GM21526 (cell line): ENCODE results near the gene ZNF512B.

ENCODE experiments used
- ATAC-seq: cut with Tn5 transposase; IDR thresholded peaks from one replicate; pipeline ENCODE4 v1.9.1; 2021; ENCODE audit warnings: moderate library complexity; ENCODE audit not compliant: unreplicated experiment, low FRiP score

The ZNF512B gene

DNA sequence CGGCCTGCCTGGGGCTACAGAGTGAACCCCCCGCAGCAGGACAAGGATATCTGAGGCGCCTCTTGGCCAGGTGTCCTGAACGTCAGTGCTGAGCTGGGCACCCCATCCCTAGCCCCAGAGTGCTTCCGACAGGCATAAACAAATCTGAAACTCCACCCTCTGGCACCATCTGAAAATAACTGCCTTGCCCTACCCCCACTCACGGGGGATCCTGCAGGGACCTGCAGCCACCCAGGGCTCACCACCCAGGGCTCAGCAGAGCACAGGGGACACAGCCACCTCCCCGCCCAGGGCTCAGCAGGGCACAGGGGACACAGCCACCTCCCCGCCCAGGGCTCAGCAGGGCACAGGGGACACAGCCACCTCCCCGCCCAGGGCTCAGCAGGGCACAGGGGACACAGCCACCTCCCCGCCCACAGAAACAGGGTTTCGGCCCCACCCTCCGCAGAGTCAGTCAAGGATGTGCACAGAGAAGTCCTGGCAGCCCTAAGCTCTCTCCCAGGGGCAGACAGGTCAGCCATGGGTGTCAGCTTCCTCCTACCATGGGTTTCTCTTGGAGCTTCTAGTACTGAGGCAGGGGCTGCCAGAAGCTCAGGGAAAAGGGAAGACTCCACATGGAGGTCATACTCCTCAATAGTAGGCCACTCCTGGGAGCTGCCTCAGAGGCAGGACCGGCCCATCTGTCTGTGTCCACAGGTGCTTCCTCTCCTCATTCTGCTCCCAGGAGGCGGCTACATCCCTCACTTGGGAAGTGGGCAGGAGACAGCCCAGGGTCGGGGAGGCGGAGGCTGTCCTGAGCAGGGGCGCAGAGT, 18.1 kb downstream of the ZNF512B start:
- no peak for ATAC-seq

DNA sequence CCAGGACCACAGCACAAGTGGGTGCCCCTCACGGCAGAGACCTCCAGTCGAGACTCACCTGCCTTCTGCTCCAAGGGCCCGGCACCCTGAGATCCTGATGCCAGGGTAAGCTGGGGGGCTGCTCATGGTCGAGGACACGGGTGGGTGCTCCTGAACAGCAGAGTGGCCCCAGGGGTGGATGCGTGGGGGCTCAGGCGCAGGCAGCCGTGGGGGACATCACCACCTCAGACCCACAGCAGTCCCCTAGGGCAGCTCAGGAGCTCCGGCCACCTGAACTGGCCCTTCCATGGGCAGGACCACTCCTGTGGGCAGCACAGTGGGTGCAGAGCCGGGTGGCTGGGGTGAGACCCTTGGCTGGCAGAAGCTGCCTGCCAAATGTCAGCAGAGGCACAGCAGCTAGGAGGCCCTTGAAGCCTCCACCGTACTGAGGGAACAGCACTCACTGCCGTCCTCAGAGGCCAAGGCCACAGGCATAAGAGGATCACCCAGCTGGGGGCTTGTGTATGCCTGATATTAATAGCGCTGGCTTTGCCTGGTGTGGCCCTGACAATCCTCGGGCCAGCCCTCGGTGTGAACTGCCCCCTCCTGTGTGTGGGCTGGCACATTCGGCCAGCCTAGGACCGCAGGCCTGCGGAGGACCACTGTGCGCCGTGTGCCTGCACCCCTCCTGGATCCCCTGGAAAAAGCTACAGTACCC, 18.9 kb downstream of the ZNF512B start:
- ATAC-seq: no peak

- no peak for ATAC-seq
Observed at GRCh38 chr20:63947638-63948456, 21.9 kb downstream of the ZNF512B start.

GRCh38 chr20:63946986-63947637, 22.6 kb downstream of the ZNF512B start:
- ATAC-seq: no peak

DNA sequence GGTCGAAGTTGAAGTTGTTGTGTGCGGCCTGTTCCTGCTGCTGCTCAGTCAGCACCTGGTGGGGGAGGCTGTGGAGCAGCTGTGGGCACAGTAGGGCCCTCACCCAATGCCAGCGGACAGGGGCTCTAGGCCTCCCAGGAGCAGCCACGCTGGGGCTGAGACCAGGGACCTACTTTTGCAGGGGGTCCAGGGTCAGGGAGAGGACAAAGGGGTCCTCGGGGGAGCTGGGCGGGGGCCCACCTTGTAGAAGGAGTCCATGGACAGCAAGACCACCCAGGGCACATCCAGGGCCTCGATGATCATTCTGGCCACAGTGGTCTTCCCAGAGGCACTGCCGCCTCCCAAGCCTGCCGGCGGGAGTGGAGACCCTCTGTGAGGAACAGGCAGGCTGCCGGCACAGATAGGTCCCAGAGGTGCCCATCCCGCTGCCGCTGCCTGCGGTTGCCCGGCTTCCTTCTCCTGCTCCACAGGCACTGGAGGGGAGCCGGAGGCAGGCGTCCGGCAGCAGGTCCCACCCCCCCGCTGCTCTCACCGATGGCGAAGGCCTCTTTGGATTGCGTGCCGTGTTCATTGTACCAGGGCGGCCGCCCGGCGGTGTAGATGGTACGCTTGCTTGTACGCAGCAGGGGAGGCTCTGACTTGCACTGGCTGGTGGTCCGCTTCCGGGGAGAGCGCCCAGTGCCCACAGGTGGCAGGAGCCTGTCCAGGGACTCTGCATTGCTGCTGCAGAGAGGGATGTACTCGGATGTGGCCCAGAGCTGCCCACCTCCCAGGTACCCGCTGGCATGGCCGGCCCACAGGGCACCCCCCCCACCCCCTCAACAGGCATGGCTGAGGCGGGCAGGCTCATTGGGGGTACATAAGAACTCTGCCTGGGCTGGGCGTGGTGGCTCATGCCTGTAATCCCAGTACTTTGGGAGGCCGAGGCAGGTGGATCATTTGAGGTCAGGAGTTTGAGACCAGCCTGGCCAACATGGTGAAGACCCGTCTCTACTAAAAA, 23.5 kb downstream of the ZNF512B start:
- ATAC-seq: no peak

GRCh38 chr20:63945031-63945658, 24.6 kb downstream of the ZNF512B start:
- no peak for ATAC-seq

DNA sequence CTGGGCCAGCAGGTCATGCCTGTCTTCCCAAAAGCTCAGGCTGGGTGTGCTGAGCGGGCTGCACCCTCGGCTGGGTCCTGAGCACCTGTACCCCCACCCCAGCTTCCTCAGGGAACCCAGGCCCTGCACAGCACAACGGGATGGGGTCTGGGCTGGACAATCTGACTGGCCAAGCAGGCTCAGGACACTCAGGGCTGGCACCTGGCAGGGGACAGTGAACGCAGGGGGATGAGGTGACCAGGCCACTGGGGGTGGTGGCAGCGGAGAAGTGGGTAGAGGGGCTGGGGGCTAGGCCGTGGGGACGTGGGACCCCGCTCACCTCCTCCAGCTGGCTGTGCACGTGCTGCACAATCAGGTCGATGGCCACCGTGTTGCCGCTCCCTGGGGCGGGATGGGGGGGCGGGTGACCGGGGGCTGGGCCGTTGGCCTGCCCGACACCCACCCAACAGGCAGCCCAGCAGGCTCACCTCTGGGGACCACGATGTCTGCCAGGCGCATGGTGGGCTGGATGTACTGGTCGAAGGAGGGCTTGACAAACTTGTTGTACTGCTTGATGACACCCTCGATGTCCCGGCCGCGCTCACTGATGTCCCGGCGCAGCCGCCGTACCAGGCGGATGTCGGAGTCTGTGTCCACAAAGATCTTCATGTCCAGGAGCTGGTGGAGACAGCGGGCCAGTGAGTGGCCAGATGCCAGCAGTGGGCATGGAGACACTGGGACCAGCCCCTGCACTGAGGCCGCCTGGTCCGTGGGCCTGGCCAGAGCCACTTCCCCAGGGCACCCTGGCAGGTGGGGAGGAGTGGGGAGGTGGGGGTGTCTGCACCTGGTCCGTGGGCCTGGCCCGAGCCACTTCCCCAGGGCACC, 25.4 kb downstream of the ZNF512B start:
- ATAC-seq: no peak

DNA sequence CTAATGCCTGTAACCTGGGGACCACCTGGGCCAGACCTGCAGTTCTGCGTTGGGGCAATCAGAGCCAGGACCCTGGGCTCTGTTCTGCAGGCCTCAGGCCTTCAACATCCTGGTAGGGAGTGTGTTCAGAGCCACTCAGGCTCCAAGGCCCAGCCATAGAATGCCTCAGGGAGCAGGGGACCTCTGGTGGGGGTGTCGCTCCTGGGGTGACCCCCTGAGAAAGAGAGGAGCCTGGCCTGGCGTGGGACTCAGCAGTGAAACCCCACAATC, 26.0 kb downstream of the ZNF512B start:
- no peak for ATAC-seq

GRCh38 chr20:63942969-63943807, 26.5 kb downstream of the ZNF512B start:
- ATAC-seq: no peak

GRCh38 chr20:63942250-63942951, 27.3 kb downstream of the ZNF512B start:
- no peak for ATAC-seq

DNA sequence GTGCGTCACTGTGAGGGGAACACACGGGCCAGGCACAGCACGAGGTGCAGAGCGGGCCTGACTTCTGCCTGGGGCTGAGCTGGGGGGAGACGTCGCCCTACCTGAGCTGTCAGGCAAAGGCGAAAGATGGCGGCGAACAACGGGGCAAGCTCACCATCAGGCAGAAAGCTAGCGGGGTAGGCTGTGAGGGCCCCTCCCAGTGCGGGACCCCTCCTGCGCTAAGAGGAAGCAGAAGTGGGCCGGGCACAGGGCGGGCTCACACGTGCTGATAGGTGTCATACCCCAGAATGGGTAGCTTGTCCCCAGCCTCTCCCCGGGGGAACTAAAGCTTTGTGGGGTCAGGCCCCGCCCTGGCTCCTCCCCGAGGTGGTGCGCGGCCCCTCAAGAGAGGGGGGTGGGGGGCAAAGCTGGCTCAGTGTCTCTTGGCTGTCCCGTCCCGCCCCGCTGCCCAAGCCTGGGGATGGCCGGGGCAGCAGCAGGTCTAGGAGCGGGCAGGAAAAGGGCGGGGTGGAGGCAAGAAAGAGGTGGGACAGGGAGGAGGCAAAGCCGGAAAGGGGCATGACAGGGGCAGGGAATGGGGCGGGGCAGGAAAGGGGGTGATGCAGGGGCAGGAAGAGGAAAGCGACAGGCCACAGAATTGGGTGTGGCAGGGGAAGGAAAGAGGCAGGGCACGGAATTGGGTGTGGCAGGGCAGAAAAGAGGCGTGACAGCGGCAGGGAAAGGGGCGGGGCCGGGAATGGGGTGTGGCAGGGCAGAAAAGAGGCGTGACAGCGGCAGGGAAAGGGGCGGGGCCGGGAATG, 28.2 kb downstream of the ZNF512B start:
- no peak for ATAC-seq

DNA sequence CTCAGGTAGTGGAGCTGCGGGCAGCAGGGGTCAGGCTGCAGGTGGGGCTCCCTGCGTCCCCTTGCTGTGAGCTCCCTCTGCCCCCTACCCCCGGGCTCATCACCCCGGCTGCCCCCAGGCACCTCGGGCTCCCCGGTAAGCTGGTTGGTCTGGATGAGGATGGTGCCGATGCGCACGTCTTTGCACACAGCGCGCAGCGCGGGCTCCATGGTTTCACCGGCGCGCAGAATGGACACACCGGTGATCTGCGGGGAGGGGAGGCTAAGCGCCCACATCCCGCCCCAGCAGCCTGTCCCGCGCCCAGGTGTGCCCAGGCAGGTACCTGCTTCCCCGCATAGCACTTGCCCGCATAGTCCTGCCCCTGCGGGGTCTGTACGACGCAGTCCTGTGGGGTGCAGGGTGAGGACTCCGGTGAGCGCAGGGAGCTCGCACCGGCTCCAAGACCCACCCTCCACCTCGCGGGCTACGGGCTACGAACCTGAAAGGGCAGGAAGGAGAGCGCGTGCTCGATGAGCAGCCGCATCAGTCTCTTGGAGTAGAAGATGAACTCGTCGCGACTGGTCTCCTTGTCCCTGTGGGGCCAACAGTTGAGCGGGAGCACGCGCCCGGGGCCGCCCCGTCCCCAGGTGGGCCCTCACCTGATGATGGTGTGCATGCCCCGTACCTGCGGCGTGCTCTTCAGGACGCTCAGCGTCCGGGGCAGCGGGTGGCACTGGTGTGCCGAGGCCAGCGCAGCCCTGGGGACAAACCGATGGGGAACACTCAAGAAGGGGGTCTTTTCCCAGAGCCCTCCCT, 29.1 kb downstream of the ZNF512B start:
- ATAC-seq: no peak

DNA sequence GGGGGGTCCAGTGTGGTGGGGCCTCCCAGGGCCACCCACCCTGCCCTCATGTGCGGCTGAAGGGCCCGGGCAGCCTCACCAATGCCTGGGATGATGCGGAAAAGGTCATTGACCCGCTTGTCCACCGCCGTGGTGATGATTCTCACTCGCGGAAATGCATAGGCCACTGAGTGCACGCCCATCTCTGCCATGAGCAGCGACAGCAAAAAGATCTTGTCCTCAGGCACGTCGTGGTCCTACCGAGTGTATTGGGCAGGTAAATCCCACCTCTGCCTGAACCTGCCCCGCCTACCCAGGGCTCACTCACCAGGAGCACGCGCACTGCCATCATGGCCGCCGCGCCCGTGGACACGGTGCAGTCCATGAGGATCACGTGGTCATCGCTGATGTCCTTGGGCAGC, 29.7 kb downstream of the ZNF512B start:
- ATAC-seq: no peak

- no peak for ATAC-seq
Observed at GRCh38 chr20:63939061-63939935, 30.4 kb downstream of the ZNF512B start.
